ENCODE results near the gene AKR1B1.

Gene AKR1B1

DNA sequence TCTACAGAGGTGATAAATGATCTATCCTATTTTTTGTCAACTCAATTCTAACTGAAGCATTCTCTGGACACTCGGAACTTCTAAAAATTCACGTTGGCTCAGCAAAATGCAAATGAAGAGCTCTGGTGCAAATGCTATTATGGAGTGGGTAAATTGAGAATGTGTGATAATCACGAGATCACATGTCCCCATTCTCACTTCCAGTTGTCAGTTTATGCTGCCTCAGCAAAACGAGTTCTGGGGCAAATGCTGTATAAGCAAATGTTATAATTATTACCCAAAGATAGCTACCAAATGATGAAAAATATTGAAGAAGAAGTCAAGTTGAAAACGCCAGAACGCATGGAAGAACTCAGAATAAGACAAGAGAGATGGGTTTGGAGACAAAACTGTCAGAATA, 29.4 kb downstream of the AKR1B1 start:
- Histone ChIP-seq H3K9me3 (ENCODE audit: control insufficient read depth, insufficient read depth, low read length) (no peaks in the 10 kb centered on the region), H3K4me3 (ENCODE audit: low read depth, low read length) (no peak overlapping the region), H3K9ac (ENCODE audit: low read depth, low read length) (no peak overlapping the region), H3K4me1 (ENCODE audit: control insufficient read depth, insufficient read depth, low read length) (no peaks in the 10 kb centered on the region), H3K36me3 (ENCODE audit: control insufficient read depth, insufficient read depth, low read length) (no peaks in the 10 kb centered on the region), H3K27me3 (ENCODE audit: control insufficient read depth, insufficient read depth, low read length) (peaks cover 3% of the 10 kb centered on the region)

DNA sequence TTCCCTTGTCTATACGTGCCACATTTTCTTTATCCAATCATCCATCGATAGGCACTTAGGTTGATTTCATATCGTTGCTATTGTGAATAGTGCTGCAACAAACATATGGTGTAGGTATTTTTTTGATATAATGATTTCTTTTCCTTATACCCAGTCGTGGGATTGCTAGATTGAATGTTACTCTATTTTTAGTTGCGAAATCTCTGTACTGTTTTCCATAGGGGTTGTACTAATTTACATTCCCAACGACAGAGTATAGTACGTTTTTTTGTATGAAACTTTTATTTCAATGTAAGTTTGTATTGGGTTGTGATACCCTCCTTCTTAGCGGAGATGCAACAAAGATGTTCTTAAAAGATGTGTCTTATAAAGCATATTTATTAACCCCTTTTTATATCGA, 30.0 kb downstream of the AKR1B1 start:
- Histone ChIP-seq H3K27me3 (ENCODE audit: control insufficient read depth, insufficient read depth, low read length) (peaks cover 3% of the 10 kb centered on the region), H3K9ac (ENCODE audit: low read depth, low read length) (no peak overlapping the region), H3K4me3 (ENCODE audit: low read depth, low read length) (no peak overlapping the region), H3K36me3 (ENCODE audit: control insufficient read depth, insufficient read depth, low read length) (no peaks in the 10 kb centered on the region), H3K9me3 (ENCODE audit: control insufficient read depth, insufficient read depth, low read length) (no peaks in the 10 kb centered on the region), H3K4me1 (ENCODE audit: control insufficient read depth, insufficient read depth, low read length) (no peaks in the 10 kb centered on the region)

GRCh38 chr7:134427896-134428295, 31.0 kb downstream of the AKR1B1 start:
- H3K36me3 ChIP-seq (ENCODE audit: control insufficient read depth, insufficient read depth, low read length) = no peaks in the 10 kb centered on the region
- H3K9me3 ChIP-seq (ENCODE audit: control insufficient read depth, insufficient read depth, low read length) = no peaks in the 10 kb centered on the region
- H3K27me3 ChIP-seq (ENCODE audit: control insufficient read depth, insufficient read depth, low read length) = no peaks in the 10 kb centered on the region
- H3K4me1 ChIP-seq (ENCODE audit: control insufficient read depth, insufficient read depth, low read length) = no peaks in the 10 kb centered on the region
- no peak overlapping the region for H3K9ac ChIP-seq (ENCODE audit: low read depth, low read length)
- H3K4me3 ChIP-seq (ENCODE audit: low read depth, low read length) = no peak overlapping the region

DNA sequence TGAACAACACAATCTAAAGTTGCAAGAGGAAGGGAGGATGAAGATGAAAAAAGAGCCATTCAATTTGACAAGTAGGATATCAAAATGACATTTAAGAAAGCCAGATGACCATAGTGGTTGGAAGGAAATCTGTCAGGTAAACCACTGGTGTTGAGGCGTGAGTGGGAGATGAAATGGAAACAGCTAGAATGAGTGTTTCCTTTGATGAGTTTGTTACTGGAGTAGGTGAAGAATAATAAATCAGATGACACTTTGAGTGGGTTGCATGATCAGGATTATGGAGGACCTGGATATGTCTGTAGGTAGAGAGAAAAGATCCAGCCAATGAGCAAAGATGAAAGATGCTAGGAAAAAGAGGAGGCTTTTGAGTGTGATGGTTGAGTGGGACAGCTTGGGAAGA, 33.1 kb downstream of the AKR1B1 start:
- Histone ChIP-seq H3K4me3 (ENCODE audit: low read depth, low read length) (no peak overlapping the region), H3K36me3 (ENCODE audit: control insufficient read depth, insufficient read depth, low read length) (no peaks in the 10 kb centered on the region), H3K9me3 (ENCODE audit: control insufficient read depth, insufficient read depth, low read length) (no peaks in the 10 kb centered on the region), H3K27me3 (ENCODE audit: control insufficient read depth, insufficient read depth, low read length) (no peaks in the 10 kb centered on the region), H3K9ac (ENCODE audit: low read depth, low read length) (no peak overlapping the region), H3K4me1 (ENCODE audit: control insufficient read depth, insufficient read depth, low read length) (no peaks in the 10 kb centered on the region)

- Histone ChIP-seq H3K36me3 (ENCODE audit: control insufficient read depth, insufficient read depth, low read length) (no peaks in the 10 kb centered on the region), H3K9me3 (ENCODE audit: control insufficient read depth, insufficient read depth, low read length) (no peaks in the 10 kb centered on the region), H3K27me3 (ENCODE audit: control insufficient read depth, insufficient read depth, low read length) (no peaks in the 10 kb centered on the region), H3K9ac (ENCODE audit: low read depth, low read length) (no peak overlapping the region), H3K4me1 (ENCODE audit: control insufficient read depth, insufficient read depth, low read length) (no peaks in the 10 kb centered on the region), H3K4me3 (ENCODE audit: low read depth, low read length) (no peak overlapping the region)
Observed at GRCh38 chr7:134422638-134423037, 36.3 kb downstream of the AKR1B1 start.

- Histone ChIP-seq H3K4me3 (ENCODE audit: low read depth, low read length) (no peak overlapping the region), H3K4me1 (ENCODE audit: control insufficient read depth, insufficient read depth, low read length) (no peaks in the 10 kb centered on the region), H3K27me3 (ENCODE audit: control insufficient read depth, insufficient read depth, low read length) (no peaks in the 10 kb centered on the region), H3K36me3 (ENCODE audit: control insufficient read depth, insufficient read depth, low read length) (no peaks in the 10 kb centered on the region), H3K9me3 (ENCODE audit: control insufficient read depth, insufficient read depth, low read length) (no peaks in the 10 kb centered on the region), H3K9ac (ENCODE audit: low read depth, low read length) (no peak overlapping the region)
Observed at GRCh38 chr7:134422008-134422407, 36.9 kb downstream of the AKR1B1 start.

DNA sequence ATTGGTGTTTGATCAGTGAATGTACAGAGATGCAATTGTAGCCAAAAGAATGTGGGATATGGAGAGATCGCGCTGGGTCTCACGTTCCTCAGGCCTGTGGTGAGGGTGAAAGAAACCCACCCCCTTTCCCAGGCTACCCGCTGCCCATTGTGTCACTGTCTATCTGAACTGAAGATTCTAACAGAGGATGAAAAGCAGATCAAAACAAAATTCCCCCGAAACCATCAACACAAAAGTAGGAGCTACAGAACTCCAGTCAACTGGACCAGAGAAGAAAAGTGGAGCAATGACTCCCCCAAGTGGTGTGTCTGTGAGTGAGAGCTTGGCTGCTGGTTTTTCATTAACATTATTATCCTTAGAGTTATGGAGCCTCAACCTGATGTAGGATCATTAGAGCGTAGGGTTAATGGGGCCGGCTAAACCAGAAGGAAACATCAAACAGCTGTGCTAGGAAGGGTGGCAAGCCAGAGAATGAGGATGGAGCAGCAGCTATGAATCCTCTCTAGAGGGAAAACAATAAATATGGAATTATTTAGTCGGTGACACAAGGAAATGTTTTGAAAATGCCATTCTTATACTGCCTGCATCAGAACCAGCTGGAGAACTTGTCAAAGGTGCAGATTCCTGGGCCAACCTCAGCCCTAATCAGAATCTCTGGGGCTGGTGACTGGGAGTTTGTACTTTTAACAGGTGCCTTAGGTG, 38.3 kb downstream of the AKR1B1 start:
- H3K4me3 ChIP-seq (ENCODE audit: low read depth, low read length) = no peak overlapping the region

GRCh38 chr7:134419875-134420274, 39.0 kb downstream of the AKR1B1 start:
- H3K36me3 ChIP-seq (ENCODE audit: control insufficient read depth, insufficient read depth, low read length) = no peaks in the 10 kb centered on the region
- H3K9ac ChIP-seq (ENCODE audit: low read depth, low read length) = no peak overlapping the region
- H3K27me3 ChIP-seq (ENCODE audit: control insufficient read depth, insufficient read depth, low read length) = no peaks in the 10 kb centered on the region
- H3K4me1 ChIP-seq (ENCODE audit: control insufficient read depth, insufficient read depth, low read length) = no peaks in the 10 kb centered on the region
- no peaks in the 10 kb centered on the region for H3K9me3 ChIP-seq (ENCODE audit: control insufficient read depth, insufficient read depth, low read length)
- no peak overlapping the region for H3K4me3 ChIP-seq (ENCODE audit: low read depth, low read length)

More for the DNA sequence above, 38.3 kb downstream of the AKR1B1 start:
- no peaks in the 10 kb centered on the region for H3K4me1 ChIP-seq (ENCODE audit: control insufficient read depth, insufficient read depth, low read length)
- H3K9me3 ChIP-seq (ENCODE audit: control insufficient read depth, insufficient read depth, low read length) = no peaks in the 10 kb centered on the region
- no peaks in the 10 kb centered on the region for H3K27me3 ChIP-seq (ENCODE audit: control insufficient read depth, insufficient read depth, low read length)
- no peak overlapping the region for H3K9ac ChIP-seq (ENCODE audit: low read depth, low read length)
- no peaks in the 10 kb centered on the region for H3K36me3 ChIP-seq (ENCODE audit: control insufficient read depth, insufficient read depth, low read length)

GRCh38 chr7:134419085-134419484, 39.8 kb downstream of the AKR1B1 start:
- Histone ChIP-seq H3K4me1 (ENCODE audit: control insufficient read depth, insufficient read depth, low read length) (no peaks in the 10 kb centered on the region), H3K9me3 (ENCODE audit: control insufficient read depth, insufficient read depth, low read length) (no peaks in the 10 kb centered on the region), H3K4me3 (ENCODE audit: low read depth, low read length) (no peak overlapping the region), H3K27me3 (ENCODE audit: control insufficient read depth, insufficient read depth, low read length) (no peaks in the 10 kb centered on the region), H3K9ac (ENCODE audit: low read depth, low read length) (no peak overlapping the region), H3K36me3 (ENCODE audit: control insufficient read depth, insufficient read depth, low read length) (no peaks in the 10 kb centered on the region)

DNA sequence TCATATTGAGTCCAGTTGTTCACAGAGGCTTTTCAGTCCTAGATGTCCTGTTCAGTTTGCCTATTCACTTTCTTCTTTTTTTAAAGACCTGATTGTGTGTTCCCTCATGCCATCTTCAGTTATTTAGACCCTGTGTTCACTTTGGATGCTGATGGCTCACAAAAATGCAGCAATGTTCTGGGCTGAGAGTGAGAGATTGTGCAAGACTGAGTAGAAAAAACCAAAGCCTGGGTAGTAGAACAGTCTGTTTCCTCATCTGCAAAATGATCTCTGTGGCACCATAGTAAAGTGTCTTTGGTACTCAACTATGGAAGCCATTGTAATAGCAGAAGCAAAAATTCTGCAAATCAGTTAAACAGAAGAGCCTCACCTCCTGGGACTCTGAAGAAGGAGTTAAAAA, 43.2 kb downstream of the AKR1B1 start:
- H3K9me3 ChIP-seq (ENCODE audit: control insufficient read depth, insufficient read depth, low read length) = no peaks in the 10 kb centered on the region
- H3K4me3 ChIP-seq (ENCODE audit: low read depth, low read length) = no peak overlapping the region
- H3K27me3 ChIP-seq (ENCODE audit: control insufficient read depth, insufficient read depth, low read length) = no peaks in the 10 kb centered on the region
- no peak overlapping the region for H3K9ac ChIP-seq (ENCODE audit: low read depth, low read length)
- H3K36me3 ChIP-seq (ENCODE audit: control insufficient read depth, insufficient read depth, low read length) = no peaks in the 10 kb centered on the region
- H3K4me1 ChIP-seq (ENCODE audit: control insufficient read depth, insufficient read depth, low read length) = no peaks in the 10 kb centered on the region

DNA sequence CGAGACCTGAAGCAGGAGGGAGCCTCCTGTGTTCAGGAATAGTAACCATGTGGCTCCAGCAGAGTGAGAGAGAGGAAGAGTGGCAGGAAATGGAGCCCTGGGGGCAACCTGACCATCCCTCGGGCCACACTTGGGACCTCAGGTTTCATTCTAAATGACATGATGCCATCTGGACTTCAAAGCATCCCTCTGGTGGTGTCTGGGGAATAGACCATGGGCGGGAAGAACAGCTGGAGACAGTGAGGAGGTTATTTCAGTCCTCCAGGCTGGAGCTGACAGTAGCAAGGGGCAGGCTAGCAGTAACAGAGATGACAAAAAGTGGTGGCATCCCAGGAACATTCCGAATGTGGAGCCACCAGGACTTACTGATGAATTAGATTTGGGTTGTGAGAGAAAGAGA, 44.8 kb downstream of the AKR1B1 start:
- H3K4me3 ChIP-seq (ENCODE audit: low read depth, low read length) = no peak overlapping the region
- no peaks in the 10 kb centered on the region for H3K4me1 ChIP-seq (ENCODE audit: control insufficient read depth, insufficient read depth, low read length)
- H3K27me3 ChIP-seq (ENCODE audit: control insufficient read depth, insufficient read depth, low read length) = no peaks in the 10 kb centered on the region
- no peaks in the 10 kb centered on the region for H3K9me3 ChIP-seq (ENCODE audit: control insufficient read depth, insufficient read depth, low read length)
- no peak overlapping the region for H3K9ac ChIP-seq (ENCODE audit: low read depth, low read length)
- H3K36me3 ChIP-seq (ENCODE audit: control insufficient read depth, insufficient read depth, low read length) = no peaks in the 10 kb centered on the region

GRCh38 chr7:134407311-134407710, 51.6 kb downstream of the AKR1B1 start:
- Histone ChIP-seq H3K9ac (ENCODE audit: low read depth, low read length) (no peak overlapping the region), H3K36me3 (ENCODE audit: control insufficient read depth, insufficient read depth, low read length) (no peaks in the 10 kb centered on the region), H3K4me3 (ENCODE audit: low read depth, low read length) (no peak overlapping the region), H3K9me3 (ENCODE audit: control insufficient read depth, insufficient read depth, low read length) (no peaks in the 10 kb centered on the region), H3K4me1 (ENCODE audit: control insufficient read depth, insufficient read depth, low read length) (peaks cover 2% of the 10 kb centered on the region), H3K27me3 (ENCODE audit: control insufficient read depth, insufficient read depth, low read length) (no peaks in the 10 kb centered on the region)
